Endothelial cell of umbilical vein (primary cell): ENCODE measurements around the gene ADGRE3. TPM values are rescaled to one million over a fixed set of nuclear protein-coding genes. Genes with fewer than 3 reads are reported as not detected.

ENCODE experiments used
- BruUV-seq: library from RNA; stranded (reverse); fragments of 400-500 nt; replicated peaks from 2 replicates; lab custom pipeline; 2021; lab: Mats Ljungman, UMichigan
- CTCF ChIA-PET: fragments of 300-600, 350-600 bp; sonication (Branson Sonifier 250); formaldehyde crosslinking; loops from one replicate; lab custom pipeline; 2021; ENCODE audit warnings: antibody characterized with exemption, inconsistent platforms; lab: Charles Lee
- POLR2A ChIA-PET: fragments of 300-600, 350-600 bp; sonication (Branson Sonifier 250); formaldehyde crosslinking; loops from one replicate; lab custom pipeline; 2021; ENCODE audit warnings: antibody characterized with exemption, inconsistent platforms; lab: Charles Lee
- DNase-seq: peaks from one replicate; pipeline ENCODE4 v3.0.0-alpha.2; 2011; ENCODE audit warnings: low read depth, low spot score
- FAIRE-seq: peaks from 2 replicates; lab custom pipeline; 2011; peaks lifted over from hg19 to GRCh38; lab: Jason Lieb, UNC
- H2AFZ ChIP-seq: 2 replicates; pipeline ENCODE4 v1.6.0; 2012; ENCODE audit warnings: low read depth, low read length, control low read depth, inconsistent platforms
- H3K27ac ChIP-seq: 2 replicates; pipeline ENCODE4 v1.5.1; 2011; ENCODE audit warnings: low read depth, mild to moderate bottlenecking, control low read depth, low read length, moderate library complexity; ENCODE audit not compliant: insufficient read depth
- H3K27me3 ChIP-seq, 2 experiments: 2 replicates each; pipeline versions ENCODE4 v1.6.0 to v1.6.1; 2011; ENCODE audit warnings: low read length in 2 of 2, mixed read lengths in 1 of 2; ENCODE audit not compliant: control insufficient read depth in 2 of 2, insufficient read depth in 2 of 2
- H3K36me3 ChIP-seq, 2 experiments: 2 replicates in 1 of 2; 3 replicates in 1 of 2; pipeline ENCODE4 v1.5.1; 2011; ENCODE audit warnings: low read length in 2 of 2, mild to moderate bottlenecking in 1 of 2, moderate library complexity in 1 of 2; ENCODE audit not compliant: control insufficient read depth in 2 of 2, insufficient read depth in 2 of 2; ENCODE audit errors: extremely low read depth in 1 of 2
- H3K4me1 ChIP-seq: 3 replicates; pipeline ENCODE4 v1.5.1; 2011; ENCODE audit warnings: mild to moderate bottlenecking, low read length; ENCODE audit not compliant: control insufficient read depth, insufficient read depth; ENCODE audit errors: extremely low read depth
- H3K4me2 ChIP-seq: 2 replicates; pipeline ENCODE4 v1.6.1; 2011; ENCODE audit warnings: low read length, control low read depth, mixed read lengths; ENCODE audit not compliant: insufficient read depth
- H3K4me3 ChIP-seq, 3 experiments: fragments of 200-600 bp in 1 of 3; sonication (generic), shearing (Covaris generic) in 1 of 3; replicated peaks in 1 of 3; 2 replicates each; pipeline ENCODE4 v1.5.1; 2011 to 2016; ENCODE audit warnings: control low read depth in 3 of 3, low read length in 3 of 3, mild to moderate bottlenecking in 2 of 3, inconsistent platforms in 1 of 3, low read depth in 1 of 3, moderate library complexity in 1 of 3; ENCODE audit not compliant: insufficient read depth in 1 of 3
- H3K79me2 ChIP-seq: 2 replicates; pipeline ENCODE4 v1.6.0; 2012; ENCODE audit warnings: low read length, inconsistent platforms; ENCODE audit not compliant: control insufficient read depth, insufficient read depth
- H3K9ac ChIP-seq: replicated peaks from 2 replicates; pipeline ENCODE3; 2011; ENCODE audit warnings: low read length, control low read depth; ENCODE audit not compliant: insufficient read depth; ENCODE audit errors: extremely low read depth
- H3K9me1 ChIP-seq: replicated peaks from 3 replicates; pipeline ENCODE4 v1.6.0; 2011; ENCODE audit warnings: mild to moderate bottlenecking, low read length; ENCODE audit not compliant: control insufficient read depth, insufficient read depth; ENCODE audit errors: extremely low read depth
- H3K9me3 ChIP-seq: replicated peaks from 2 replicates; pipeline ENCODE4 v1.5.1; 2012; ENCODE audit warnings: low read length, inconsistent platforms; ENCODE audit not compliant: control insufficient read depth, insufficient read depth
- H4K20me1 ChIP-seq: replicated peaks from 2 replicates; pipeline ENCODE3; 2011; ENCODE audit warnings: mild to moderate bottlenecking, low read length; ENCODE audit not compliant: control insufficient read depth, insufficient read depth; ENCODE audit errors: extremely low read depth
- EZH2 ChIP-seq: IDR thresholded peaks from 2 replicates; pipeline ENCODE4 v1.6.1; 2012; ENCODE audit warnings: borderline replicate concordance, low read depth, mild to moderate bottlenecking, moderate library complexity, low read length, inconsistent platforms; ENCODE audit not compliant: severe bottlenecking
- FOS ChIP-seq: IDR thresholded peaks from 2 replicates; pipeline ENCODE4 v1.6.1; 2011; ENCODE audit warnings: mild to moderate bottlenecking, low read length, moderate library complexity, borderline replicate concordance; ENCODE audit not compliant: insufficient read depth
- GATA2 ChIP-seq: IDR thresholded peaks from 2 replicates; pipeline ENCODE4 v1.7.0; 2011; ENCODE audit warnings: low read depth, mild to moderate bottlenecking, moderate library complexity, mixed read lengths, low read length; ENCODE audit not compliant: insufficient read length, insufficient read depth
- JUN ChIP-seq: IDR thresholded peaks from 2 replicates; pipeline ENCODE4 v1.6.1; 2011; ENCODE audit warnings: borderline replicate concordance, low read depth; ENCODE audit not compliant: insufficient read length, insufficient read depth
- MYC ChIP-seq: IDR thresholded peaks from one replicate; pipeline ENCODE4 v1.6.1; 2011; ENCODE audit warnings: mild to moderate bottlenecking, low read depth, low read length
- POLR2A ChIP-seq: IDR thresholded peaks from 2 replicates; pipeline ENCODE4 v1.6.1; 2012; ENCODE audit warnings: low read depth, mild to moderate bottlenecking, control low read depth, low read length
- POLR2AphosphoS5 ChIP-seq: IDR thresholded peaks from 2 replicates; pipeline ENCODE4 v1.6.1; 2012; ENCODE audit warnings: low read depth, mild to moderate bottlenecking, control low read depth, low read length, moderate library complexity; ENCODE audit not compliant: insufficient read depth
- dilution Hi-C: fragments of 300-500 bp; cut with MboI; formaldehyde crosslinking; loops from one replicate; pipeline ENCODE4 v1.15.0; 2019; ENCODE audit warnings: low sequenced_read_pairs; ENCODE audit not compliant: extremely low pct_ligation_motif_present
- intact Hi-C: fragments of 100-400 bp; cut with micrococcal nuclease; formaldehyde crosslinking; loops from one replicate; pipeline ENCODE4 v1.10.0; 2022
- polyA plus RNA-seq, 4 experiments: library from polyadenylated mRNA; depleted of rRNA in 3 of 4; stranded (reverse) in 3 of 4; unstranded in 1 of 4; fragments of >200 nt; gene quantifications; 2 replicates each; pipeline versions ENCODE4 v1.2.1 to v1.2.3, GENCODE V29; 2011 to 2012; ENCODE audit warnings: missing spikeins in 1 of 4
- total RNA-seq: library from RNA; stranded (reverse); gene quantifications from 2 replicates; pipeline ENCODE4 v1.2.3, GENCODE V29; 2021
- TF ChIP-seq, protein P1 (sequence below): IDR thresholded peaks from 2 replicates; pipeline ENCODE4 v1.6.1; 2011; ENCODE audit not compliant: insufficient read depth, insufficient read length
- TF ChIP-seq, protein P2 (sequence below), 2 donors: IDR thresholded peaks; 1 replicate in 1 of 2; 2 replicates in 1 of 2; pipeline ENCODE4 v1.5.1; 2011; ENCODE audit warnings: low read length in 2 of 2, mild to moderate bottlenecking in 2 of 2, moderate library complexity in 2 of 2, control low read depth in 1 of 2, inconsistent platforms in 1 of 2, low read depth in 1 of 2; ENCODE audit not compliant: insufficient read depth in 1 of 2; ENCODE audit errors: extremely low read depth in 1 of 2

ADGRE3 gene
- total and polyA plus RNA-seq, 2 donors (not counting 3 experiments of a cell fraction or from before 2014, with no cell fraction given), result not detected

DNA sequence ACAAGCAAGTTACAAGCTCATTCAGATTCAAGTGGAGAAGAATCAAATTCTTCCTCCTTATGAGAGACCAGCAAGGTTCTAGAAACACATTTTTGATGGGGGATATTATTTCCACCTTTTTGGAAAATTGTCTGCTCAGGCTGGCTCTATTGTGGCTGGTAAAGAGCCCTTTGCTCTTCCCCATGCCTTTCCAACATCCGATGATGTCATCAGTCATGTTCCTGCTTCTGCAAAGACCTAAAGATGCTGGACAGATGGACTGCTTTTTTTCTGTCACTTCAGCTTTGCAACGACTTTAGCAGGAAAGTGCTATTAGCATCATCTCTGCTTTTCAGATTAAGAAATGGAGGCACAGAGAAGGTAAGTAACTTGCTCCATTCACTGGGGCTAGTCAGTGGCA is 4.2 kb downstream of the ADGRE3 start:
- no peak for TF ChIP-seq JUN
- no peak for TF ChIP-seq POLR2AphosphoS5
- no peak for TF ChIP-seq POLR2A
- no peak for TF ChIP-seq GATA2
- TF ChIP-seq EZH2, result no peak
- no peak for TF ChIP-seq MYC
- TF ChIP-seq, protein P1, sequence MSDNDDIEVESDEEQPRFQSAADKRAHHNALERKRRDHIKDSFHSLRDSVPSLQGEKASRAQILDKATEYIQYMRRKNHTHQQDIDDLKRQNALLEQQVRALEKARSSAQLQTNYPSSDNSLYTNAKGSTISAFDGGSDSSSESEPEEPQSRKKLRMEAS, result no peak
- TF ChIP-seq FOS, result no peak
- TF ChIP-seq, protein P2, sequence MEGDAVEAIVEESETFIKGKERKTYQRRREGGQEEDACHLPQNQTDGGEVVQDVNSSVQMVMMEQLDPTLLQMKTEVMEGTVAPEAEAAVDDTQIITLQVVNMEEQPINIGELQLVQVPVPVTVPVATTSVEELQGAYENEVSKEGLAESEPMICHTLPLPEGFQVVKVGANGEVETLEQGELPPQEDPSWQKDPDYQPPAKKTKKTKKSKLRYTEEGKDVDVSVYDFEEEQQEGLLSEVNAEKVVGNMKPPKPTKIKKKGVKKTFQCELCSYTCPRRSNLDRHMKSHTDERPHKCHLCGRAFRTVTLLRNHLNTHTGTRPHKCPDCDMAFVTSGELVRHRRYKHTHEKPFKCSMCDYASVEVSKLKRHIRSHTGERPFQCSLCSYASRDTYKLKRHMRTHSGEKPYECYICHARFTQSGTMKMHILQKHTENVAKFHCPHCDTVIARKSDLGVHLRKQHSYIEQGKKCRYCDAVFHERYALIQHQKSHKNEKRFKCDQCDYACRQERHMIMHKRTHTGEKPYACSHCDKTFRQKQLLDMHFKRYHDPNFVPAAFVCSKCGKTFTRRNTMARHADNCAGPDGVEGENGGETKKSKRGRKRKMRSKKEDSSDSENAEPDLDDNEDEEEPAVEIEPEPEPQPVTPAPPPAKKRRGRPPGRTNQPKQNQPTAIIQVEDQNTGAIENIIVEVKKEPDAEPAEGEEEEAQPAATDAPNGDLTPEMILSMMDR (IDR thresholded peaks at IDR 0.05; ENCODE audit: extremely low read depth in 1 of 2, insufficient read depth in 1 of 2, low read depth in 1 of 2, low read length in 2 of 2), result no peak
- H3K27ac ChIP-seq, result no peak overlapping the region
- no peaks in the 10 kb centered on the region for H3K4me1 ChIP-seq
- H3K4me2 ChIP-seq, result no peak overlapping the region
- dilution Hi-C loops (no loop called here), intact Hi-C loops (no loop called here)
- CTCF ChIA-PET, result no interaction called here
- no peak overlapping the region for H3K4me3 ChIP-seq
- H3K9ac ChIP-seq, result no peak overlapping the region
- no peaks in the 10 kb centered on the region for H3K79me2 ChIP-seq
- no peaks in the 10 kb centered on the region for H4K20me1 ChIP-seq
- H3K9me3 ChIP-seq, result no peaks in the 10 kb centered on the region
- DNase-seq (no peak), FAIRE-seq (no peak)
- H3K9me1 ChIP-seq, result no peaks in the 10 kb centered on the region
- H2AFZ ChIP-seq, result no peak overlapping the region
- no peaks in the 10 kb centered on the region for H3K36me3 ChIP-seq
- BruUV-seq, result no TSS peak
- no peaks in the 10 kb centered on the region for H3K27me3 ChIP-seq
- POLR2A ChIA-PET, result no interaction called here
